PFSK-1 (cell line): Measurements from ENCODE around the gene FLCN.

Experiments used
- POLR2AphosphoS5 ChIP-seq: IDR thresholded peaks from 2 replicates; pipeline ENCODE4 v1.6.1; 2012; ENCODE audit warnings: low read depth, mild to moderate bottlenecking, control low read depth, low read length, moderate library complexity
- SIN3A ChIP-seq: IDR thresholded peaks from 2 replicates; pipeline ENCODE4 v1.6.1; 2012; ENCODE audit warnings: mild to moderate bottlenecking, low read length, moderate library complexity, borderline replicate concordance; ENCODE audit not compliant: insufficient read depth
- TAF1 ChIP-seq: IDR thresholded peaks from 2 replicates; pipeline ENCODE4 v1.6.1; 2012; ENCODE audit warnings: low read length, control low read depth, borderline replicate concordance; ENCODE audit not compliant: insufficient read depth
- TF ChIP-seq, protein P1 (sequence below), 2 experiments: IDR thresholded peaks; 2 replicates each; pipeline versions ENCODE4 v1.6.1 to v1.8.0; 2011 to 2012; ENCODE audit warnings: low read depth in 2 of 2, low read length in 2 of 2, control low read depth in 1 of 2, inconsistent platforms in 1 of 2, mild to moderate bottlenecking in 1 of 2, moderate library complexity in 1 of 2; ENCODE audit not compliant: insufficient read depth in 1 of 2

DNA sequence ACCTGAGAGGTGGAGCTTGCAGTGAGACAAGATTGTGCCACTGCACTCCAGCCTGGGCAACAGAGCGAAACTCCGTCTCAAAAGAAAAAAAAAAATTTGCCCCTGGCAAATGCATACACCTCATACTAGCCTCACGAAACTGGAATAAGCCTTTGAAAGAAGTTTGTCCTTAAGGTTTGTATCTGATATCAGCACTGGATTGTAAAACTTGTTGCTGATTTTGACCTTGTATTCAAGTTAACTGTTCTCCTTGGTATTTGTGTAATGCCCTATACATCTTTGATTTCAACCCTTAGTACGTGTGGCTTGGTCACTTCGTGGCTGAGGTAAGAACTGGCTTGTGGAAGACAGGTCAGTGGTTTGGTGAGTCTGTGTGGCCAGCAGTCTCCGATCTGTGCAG is 6.2 kb upstream of the FLCN start:
- TF ChIP-seq TAF1 (no peak), POLR2AphosphoS5 (no peak), SIN3A (no peak)
- TF ChIP-seq, protein P1, sequence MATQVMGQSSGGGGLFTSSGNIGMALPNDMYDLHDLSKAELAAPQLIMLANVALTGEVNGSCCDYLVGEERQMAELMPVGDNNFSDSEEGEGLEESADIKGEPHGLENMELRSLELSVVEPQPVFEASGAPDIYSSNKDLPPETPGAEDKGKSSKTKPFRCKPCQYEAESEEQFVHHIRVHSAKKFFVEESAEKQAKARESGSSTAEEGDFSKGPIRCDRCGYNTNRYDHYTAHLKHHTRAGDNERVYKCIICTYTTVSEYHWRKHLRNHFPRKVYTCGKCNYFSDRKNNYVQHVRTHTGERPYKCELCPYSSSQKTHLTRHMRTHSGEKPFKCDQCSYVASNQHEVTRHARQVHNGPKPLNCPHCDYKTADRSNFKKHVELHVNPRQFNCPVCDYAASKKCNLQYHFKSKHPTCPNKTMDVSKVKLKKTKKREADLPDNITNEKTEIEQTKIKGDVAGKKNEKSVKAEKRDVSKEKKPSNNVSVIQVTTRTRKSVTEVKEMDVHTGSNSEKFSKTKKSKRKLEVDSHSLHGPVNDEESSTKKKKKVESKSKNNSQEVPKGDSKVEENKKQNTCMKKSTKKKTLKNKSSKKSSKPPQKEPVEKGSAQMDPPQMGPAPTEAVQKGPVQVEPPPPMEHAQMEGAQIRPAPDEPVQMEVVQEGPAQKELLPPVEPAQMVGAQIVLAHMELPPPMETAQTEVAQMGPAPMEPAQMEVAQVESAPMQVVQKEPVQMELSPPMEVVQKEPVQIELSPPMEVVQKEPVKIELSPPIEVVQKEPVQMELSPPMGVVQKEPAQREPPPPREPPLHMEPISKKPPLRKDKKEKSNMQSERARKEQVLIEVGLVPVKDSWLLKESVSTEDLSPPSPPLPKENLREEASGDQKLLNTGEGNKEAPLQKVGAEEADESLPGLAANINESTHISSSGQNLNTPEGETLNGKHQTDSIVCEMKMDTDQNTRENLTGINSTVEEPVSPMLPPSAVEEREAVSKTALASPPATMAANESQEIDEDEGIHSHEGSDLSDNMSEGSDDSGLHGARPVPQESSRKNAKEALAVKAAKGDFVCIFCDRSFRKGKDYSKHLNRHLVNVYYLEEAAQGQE (IDR thresholded peaks at IDR 0.05; ENCODE audit: insufficient read depth in 1 of 2, low read depth in 2 of 2, low read length in 2 of 2): no peak
